Muscle layer of duodenum (tissue), 2 donors: ENCODE data around the gene POTEF.
"Not testable (repeated sequence)": the region's sequence is repeated elsewhere in the genome, so short reads cannot be mapped to it uniquely, and the experiment has no call there.

ENCODE experiments used
- H3K27ac ChIP-seq: one replicate; pipeline ENCODE4 v1.7.0; 2013; ENCODE audit warnings: mild to moderate bottlenecking, low read length
- H3K27me3 ChIP-seq: one replicate; pipeline ENCODE4 v1.7.0; 2013; ENCODE audit warnings: low read depth, mild to moderate bottlenecking, control low read depth, low read length
- H3K36me3 ChIP-seq, 2 donors: one replicate each; pipeline ENCODE4 v1.7.0; 2013; ENCODE audit warnings: low read length in 2 of 2, control low read depth in 1 of 2, mild to moderate bottlenecking in 1 of 2; ENCODE audit not compliant: insufficient read depth in 2 of 2, control insufficient read depth in 1 of 2
- H3K4me1 ChIP-seq, 2 donors: one replicate each; pipeline ENCODE4 v1.7.0; 2013; ENCODE audit warnings: low read length in 2 of 2, mild to moderate bottlenecking in 2 of 2, control low read depth in 1 of 2, moderate library complexity in 1 of 2; ENCODE audit not compliant: insufficient read depth in 2 of 2, control insufficient read depth in 1 of 2
- H3K4me3 ChIP-seq, 2 donors: one replicate each; pipeline ENCODE4 v1.7.0; 2013; ENCODE audit warnings: low read length in 2 of 2, low read depth in 1 of 2, mild to moderate bottlenecking in 1 of 2
- H3K9me3 ChIP-seq, 2 donors: one replicate each; pipeline ENCODE4 v1.7.0; 2013; ENCODE audit warnings: low read length in 2 of 2, control low read depth in 1 of 2, mild to moderate bottlenecking in 1 of 2; ENCODE audit not compliant: control insufficient read depth in 1 of 2
- donor health status: healthy.

Gene POTEF

GRCh38 chr2:130129120-130129829 is at the start of gene POTEF:
Gene POTEF (minus strand): TSS chr2:130129222. CDS start chr2:130120515, 8,707 bp downstream.
- not testable (repeated sequence) for H3K4me3 ChIP-seq

GRCh38 chr2:130174866-130175265 is 45.8 kb upstream of the POTEF start:
- H3K4me3 ChIP-seq, H3K9me3 ChIP-seq, H3K27ac ChIP-seq, H3K4me1 ChIP-seq, H3K27me3 ChIP-seq: not testable (repeated sequence)
- H3K36me3 ChIP-seq = peaks cover 0 to 46% of the 10 kb centered on the region in 2 donors

More at GRCh38 chr2:130129120-130129829, at the start of gene POTEF:
- H3K36me3 ChIP-seq, H3K27ac ChIP-seq, H3K4me1 ChIP-seq, H3K9me3 ChIP-seq, H3K27me3 ChIP-seq: not testable (repeated sequence)

GRCh38 chr2:130169896-130170295 is 40.9 kb upstream of the POTEF start:
- Histone ChIP-seq H3K4me3 (no peak overlapping the region), H3K27me3 (no peaks in the 10 kb centered on the region), H3K4me1 (no peaks in the 10 kb centered on the region), H3K36me3 (peaks cover 5 to 69% of the 10 kb centered on the region in 2 donors), H3K27ac (no peak overlapping the region), H3K9me3 (no peaks in the 10 kb centered on the region)

GRCh38 chr2:130169163-130169562 is 40.1 kb upstream of the POTEF start:
- H3K4me1 ChIP-seq, H3K4me3 ChIP-seq, H3K27me3 ChIP-seq, H3K9me3 ChIP-seq, H3K27ac ChIP-seq: not testable (repeated sequence)
- H3K36me3 ChIP-seq = peaks cover 5 to 74% of the 10 kb centered on the region in 2 donors

GRCh38 chr2:130166611-130167010 is 37.6 kb upstream of the POTEF start:
- not testable (repeated sequence) for H3K27ac ChIP-seq, H3K4me3 ChIP-seq, H3K9me3 ChIP-seq, H3K27me3 ChIP-seq, H3K4me1 ChIP-seq
- H3K36me3 ChIP-seq = peaks cover 5 to 70% of the 10 kb centered on the region in 2 donors

- Histone ChIP-seq H3K27me3 (no peaks in the 10 kb centered on the region), H3K9me3 (no peaks in the 10 kb centered on the region), H3K36me3 (peaks cover 5 to 63% of the 10 kb centered on the region in 2 donors), H3K4me3 (no peak overlapping the region), H3K4me1 (no peaks in the 10 kb centered on the region), H3K27ac (no peak overlapping the region)
Measured at GRCh38 chr2:130165293-130166016, 36.4 kb upstream of the POTEF start.

- H3K36me3 ChIP-seq = peaks cover 5 to 69% of the 10 kb centered on the region in 2 donors
- no peaks in the 10 kb centered on the region for H3K27me3 ChIP-seq
- H3K27ac ChIP-seq = no peak overlapping the region
- H3K4me3 ChIP-seq = no peak overlapping the region
- H3K9me3 ChIP-seq = no peaks in the 10 kb centered on the region
- H3K4me1 ChIP-seq = no peaks in the 10 kb centered on the region
Measured at GRCh38 chr2:130162968-130163367, 33.9 kb upstream of the POTEF start.

- not testable (repeated sequence) for H3K27me3 ChIP-seq, H3K4me3 ChIP-seq, H3K9me3 ChIP-seq, H3K4me1 ChIP-seq, H3K27ac ChIP-seq
- peaks cover 5 to 64% of the 10 kb centered on the region in 2 donors for H3K36me3 ChIP-seq
Measured at GRCh38 chr2:130162486-130162885, 33.5 kb upstream of the POTEF start.

- H3K4me1 ChIP-seq, H3K9me3 ChIP-seq, H3K27ac ChIP-seq, H3K4me3 ChIP-seq, H3K27me3 ChIP-seq: not testable (repeated sequence)
- H3K36me3 ChIP-seq = peaks cover 5 to 50% of the 10 kb centered on the region in 2 donors
Measured at GRCh38 chr2:130160838-130161705, 32.0 kb upstream of the POTEF start.

- H3K4me1 ChIP-seq = no peaks in the 10 kb centered on the region
- no peaks in the 10 kb centered on the region for H3K27me3 ChIP-seq
- H3K36me3 ChIP-seq = peaks cover 0 to 47% of the 10 kb centered on the region in 2 donors
- H3K27ac ChIP-seq = no peak overlapping the region
- H3K4me3 ChIP-seq = no peak overlapping the region
- no peaks in the 10 kb centered on the region for H3K9me3 ChIP-seq
Measured at GRCh38 chr2:130160131-130160530, 31.1 kb upstream of the POTEF start.

GRCh38 chr2:130159376-130159775 is 30.4 kb upstream of the POTEF start:
- not testable (repeated sequence) for H3K4me1 ChIP-seq, H3K4me3 ChIP-seq, H3K27ac ChIP-seq, H3K9me3 ChIP-seq, H3K27me3 ChIP-seq
- peaks cover 0 to 51% of the 10 kb centered on the region in 2 donors for H3K36me3 ChIP-seq
